Renal pelvis (tissue), 4 donors: ENCODE results near the gene IQSEC1. TPM values are rescaled to one million over a fixed set of nuclear protein-coding genes. Genes with fewer than 3 reads are reported as not detected.

ENCODE experiments used
- DNase-seq: peaks from one replicate; pipeline ENCODE4 v3.0.0-alpha.2; 2013
- polyA plus RNA-seq, 3 donors: library from polyadenylated mRNA; unstranded; fragments of 120-200 nt; gene quantifications; one replicate each; pipeline ENCODE4 v1.2.1, GENCODE V29; 2013; ENCODE audit not compliant: insufficient read length in 3 of 3

IQSEC1 gene
- polyA plus RNA-seq, 3 donors, result 33.0 to 40.4 (median 35.6) TPM

GRCh38 chr3:12955651-12956315 is 117.4 kb downstream of the IQSEC1 start:
- DNase-seq, result no peak

DNA sequence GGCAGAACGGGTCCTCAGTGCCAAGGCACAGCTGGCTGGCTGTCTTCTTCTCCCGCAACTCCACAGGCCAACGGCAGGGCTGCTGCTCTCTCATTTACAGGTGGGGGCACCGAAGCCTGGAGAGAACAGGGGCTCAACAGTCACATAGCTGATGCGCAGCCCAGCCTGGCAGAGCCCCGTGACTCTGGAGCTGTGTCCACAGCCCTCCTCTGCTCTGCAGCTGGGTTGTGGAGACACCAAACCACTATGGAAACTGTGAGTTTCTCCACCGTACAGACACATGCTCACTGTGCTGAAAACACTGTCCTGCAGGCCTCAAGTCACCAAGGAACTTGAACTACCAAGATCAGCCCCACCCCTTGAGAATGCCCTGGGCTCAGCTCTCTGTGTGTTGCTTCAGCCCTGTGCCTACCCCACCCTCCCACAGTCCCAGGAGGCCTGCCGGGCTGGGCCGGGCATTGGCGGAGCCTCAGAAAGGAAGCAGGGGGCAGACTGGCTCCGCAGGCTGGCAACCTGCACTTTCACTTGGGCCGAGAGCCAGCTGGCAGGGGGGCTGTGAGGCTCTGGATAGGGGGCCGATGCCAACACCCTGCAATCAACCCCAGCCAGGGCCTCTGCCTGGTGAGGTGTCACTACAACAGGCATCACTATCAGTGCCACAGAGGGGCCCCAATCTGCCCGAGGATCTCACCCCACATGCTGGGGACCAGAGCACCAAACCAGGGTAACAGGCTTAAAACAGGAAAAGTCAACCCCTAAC is 118.2 kb downstream of the IQSEC1 start:
- no peak for DNase-seq

- DNase-seq, result no peak
Measured at GRCh38 chr3:12954180-12954579, 119.0 kb downstream of the IQSEC1 start.

DNA sequence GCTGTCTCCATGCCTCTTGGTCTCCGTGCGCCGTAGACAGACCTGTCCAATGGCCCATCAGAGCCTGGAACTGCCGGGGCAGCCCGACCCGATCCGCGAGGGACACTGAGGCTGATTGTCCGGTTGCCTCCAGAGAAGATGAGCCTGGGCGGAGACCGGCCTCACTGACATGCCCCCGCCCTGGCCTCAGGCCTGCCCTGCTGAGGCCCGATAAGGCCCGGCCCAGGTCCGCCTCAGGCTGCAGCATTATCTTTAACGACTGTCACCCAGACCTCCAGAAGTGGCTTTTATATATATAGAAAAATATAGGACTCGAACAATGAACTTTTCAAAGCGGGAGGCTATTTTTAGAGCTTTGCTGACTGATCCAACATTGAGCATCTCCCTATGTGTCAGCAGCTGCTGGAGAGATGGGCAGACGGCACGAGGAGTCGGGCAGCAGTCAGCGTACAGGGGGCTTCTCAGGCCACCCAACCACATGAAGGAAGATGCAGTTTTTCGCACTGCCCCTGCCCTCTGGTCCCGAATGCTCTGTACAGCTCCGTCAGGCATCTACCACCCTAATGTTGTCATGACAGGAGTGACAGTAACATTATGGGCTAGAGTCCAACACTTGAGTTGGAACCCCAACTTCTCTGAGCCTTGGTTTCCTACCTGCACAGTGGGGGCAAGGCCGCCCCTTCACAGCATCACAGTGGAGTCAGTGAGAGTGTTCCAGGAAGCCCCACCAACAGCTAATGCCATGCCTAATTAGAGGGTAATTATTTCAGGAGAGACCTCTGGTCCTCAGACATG is 119.8 kb downstream of the IQSEC1 start:
- DNase-seq, result no peak

- no peak for DNase-seq
Measured at GRCh38 chr3:12952343-12953200, 120.7 kb downstream of the IQSEC1 start.

- no peak for DNase-seq
Measured at GRCh38 chr3:12948891-12949711, 124.1 kb downstream of the IQSEC1 start.

GRCh38 chr3:12948371-12948770 is 124.9 kb downstream of the IQSEC1 start:
- DNase-seq, result no peak

DNA sequence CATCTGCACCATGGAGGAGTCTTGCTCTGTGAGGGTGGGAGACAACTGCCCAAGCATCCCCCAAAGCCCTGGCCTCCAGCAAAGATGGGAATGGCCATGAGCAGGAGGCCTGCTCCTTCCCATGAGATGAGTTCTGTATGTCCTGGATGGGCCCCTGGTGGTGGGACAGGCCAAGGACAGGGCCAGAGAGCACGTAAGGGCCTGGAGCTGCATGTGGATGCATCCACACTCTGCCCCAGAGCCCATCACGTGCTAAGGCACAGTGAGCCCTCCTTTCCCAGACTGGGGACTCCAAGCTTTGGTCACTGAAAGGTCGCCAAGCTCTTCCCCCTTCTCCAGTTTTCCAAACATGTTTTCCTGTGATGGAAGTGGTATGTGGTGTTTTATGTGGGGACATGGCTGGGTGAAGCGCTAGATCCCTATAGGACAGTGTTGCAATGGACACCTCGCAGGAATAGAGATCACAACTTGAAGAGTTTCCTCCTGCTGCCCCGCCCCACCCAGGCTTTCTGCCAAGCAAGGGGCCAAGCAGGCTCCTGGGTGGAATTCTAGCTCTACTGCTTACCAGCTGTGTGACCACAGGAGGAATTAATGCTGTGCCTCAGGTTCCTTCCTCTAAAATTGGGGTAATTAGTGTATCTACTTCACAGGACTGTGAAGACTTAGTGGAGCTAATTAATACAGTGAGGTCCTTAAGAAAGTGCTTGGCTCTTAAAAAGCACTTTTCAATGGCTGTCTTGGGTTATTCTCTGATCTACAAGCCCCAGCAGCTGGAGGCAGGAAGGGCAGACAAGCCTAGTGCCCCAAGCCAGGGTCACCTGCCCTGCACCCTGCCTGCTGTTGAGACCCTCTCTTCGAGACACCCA is 125.5 kb downstream of the IQSEC1 start:
- DNase-seq, result no peak

DNA sequence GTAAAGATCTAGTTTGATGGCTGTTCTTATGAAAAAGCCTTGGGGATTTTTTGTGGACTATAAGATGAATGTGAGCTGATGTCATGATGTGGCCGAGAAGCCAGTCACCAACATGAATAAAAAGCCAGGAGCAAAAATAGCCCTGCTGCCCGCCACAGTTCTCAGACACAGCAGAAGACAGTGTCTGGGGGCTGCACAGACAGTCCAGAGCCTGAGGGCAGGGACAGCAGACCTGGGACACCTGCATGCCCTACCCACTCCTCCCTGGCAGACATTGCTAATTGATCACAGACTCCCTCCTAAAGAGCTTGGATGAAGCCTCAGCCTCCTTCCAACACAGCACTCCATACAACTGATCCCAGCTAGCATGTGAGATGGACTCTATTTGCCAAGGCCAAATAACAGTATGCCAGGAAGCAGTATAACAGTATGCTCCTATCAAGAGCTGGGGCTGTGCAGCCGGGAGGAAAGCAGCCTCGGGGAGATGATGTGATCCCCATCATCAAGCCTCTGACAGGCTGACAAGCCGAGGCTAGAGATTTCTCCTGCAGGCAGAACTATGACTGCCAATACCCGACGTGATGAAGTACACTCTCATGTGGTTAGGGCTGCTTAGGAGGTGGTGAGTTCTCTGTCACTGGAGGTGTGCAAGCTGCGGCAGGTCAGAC is 126.4 kb downstream of the IQSEC1 start:
- no peak for DNase-seq

GRCh38 chr3:12946251-12946648 is 127.0 kb downstream of the IQSEC1 start:
- no peak for DNase-seq

GRCh38 chr3:12944849-12945248 is 128.4 kb downstream of the IQSEC1 start:
- DNase-seq, result no peak

DNA sequence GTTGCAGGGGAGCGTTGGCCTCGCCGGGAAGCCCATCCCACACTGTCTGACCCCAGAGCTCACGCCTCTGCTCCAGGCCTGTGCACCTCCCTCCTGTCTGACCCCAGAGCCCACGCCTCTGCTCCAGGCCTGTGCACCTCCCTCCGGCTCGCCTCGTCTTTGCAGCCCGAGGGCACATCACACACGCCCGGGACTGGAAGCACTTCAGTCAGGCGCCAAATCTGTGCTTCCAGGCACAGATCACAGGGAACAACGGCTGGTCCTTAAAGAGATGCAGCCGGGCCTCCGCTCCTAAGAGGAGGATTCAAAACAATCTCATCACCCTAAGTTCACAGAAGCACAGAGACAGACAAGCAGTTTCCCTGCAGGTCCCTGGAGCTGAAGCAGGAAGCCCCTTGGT is 128.8 kb downstream of the IQSEC1 start:
- no peak for DNase-seq

GRCh38 chr3:12943124-12944021 is 129.9 kb downstream of the IQSEC1 start:
- DNase-seq, result no peak

GRCh38 chr3:12941495-12942023 is 131.7 kb downstream of the IQSEC1 start:
- DNase-seq, result no peak

DNA sequence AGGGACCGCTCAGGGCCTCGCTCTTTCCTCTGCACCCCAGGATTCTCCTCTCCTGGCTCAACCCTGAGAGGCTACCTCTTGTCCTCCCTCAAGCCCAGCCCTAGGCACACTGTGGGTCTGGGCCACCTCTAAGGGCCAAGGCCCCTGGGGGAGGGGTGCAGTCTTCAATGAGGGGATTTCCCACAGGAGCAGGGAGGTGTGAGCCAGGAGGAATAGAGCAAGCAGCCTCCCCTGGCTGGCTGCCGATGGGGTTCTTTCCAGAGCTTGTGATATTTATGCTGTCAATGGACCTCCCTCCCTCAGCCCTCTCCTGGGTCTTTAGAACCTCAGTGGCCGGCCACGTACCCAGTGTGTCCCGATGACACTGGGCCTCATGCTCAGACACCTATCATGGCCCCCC is 132.4 kb downstream of the IQSEC1 start:
- no peak for DNase-seq

GRCh38 chr3:12939137-12939536 is 134.1 kb downstream of the IQSEC1 start:
- no peak for DNase-seq

DNA sequence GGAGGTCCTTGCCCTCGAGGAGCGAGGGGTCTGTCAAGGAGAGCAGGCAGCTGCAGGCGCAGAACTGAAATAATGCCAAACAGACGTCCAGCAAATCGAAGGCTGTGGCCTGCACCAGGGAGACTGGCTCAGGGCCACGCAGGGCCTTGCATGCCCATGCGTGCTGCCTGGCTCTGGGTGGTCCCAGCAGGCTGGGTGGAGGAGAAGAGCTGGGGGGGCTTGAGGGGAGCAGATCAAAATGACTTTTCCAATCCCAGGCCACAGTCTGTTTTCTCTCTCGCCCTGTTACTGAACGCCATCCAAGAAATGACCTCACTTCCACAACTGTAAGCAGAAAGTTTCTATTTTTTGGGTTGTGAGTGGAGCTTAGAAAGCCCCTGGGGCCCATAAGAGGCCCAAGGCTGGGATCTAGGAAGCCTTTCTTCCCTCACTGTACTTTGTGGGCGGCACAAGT is 134.9 kb downstream of the IQSEC1 start:
- peak; percentile 43 for DNase-seq
